GM18858 (cell line): Measurements from ENCODE around the gene TMEM87B.
"Not testable (repeated sequence)": the region's sequence is repeated elsewhere in the genome, so short reads cannot be mapped to it uniquely, and the experiment has no call there.

Experiments
- ATAC-seq: cut with Tn5 transposase; IDR thresholded peaks from one replicate; pipeline ENCODE4 v1.9.1; 2021; ENCODE audit not compliant: unreplicated experiment

Gene TMEM87B

GRCh38 chr2:112113354-112113753 is 58.3 kb downstream of the TMEM87B start:
- ATAC-seq: not testable (repeated sequence)

GRCh38 chr2:112118148-112118547 is 63.1 kb downstream of the TMEM87B start:
- ATAC-seq: no peak

- no peak for ATAC-seq
These were observed 66.7 kb downstream of the TMEM87B start for GRCh38 chr2:112121682-112122254.

GRCh38 chr2:112129060-112129459 is 74.0 kb downstream of the TMEM87B start:
- ATAC-seq: no peak

GRCh38 chr2:112133344-112133743 is 78.3 kb downstream of the TMEM87B start:
- ATAC-seq: no peak

GRCh38 chr2:112134120-112134519 is 79.1 kb downstream of the TMEM87B start:
- ATAC-seq: no peak

DNA sequence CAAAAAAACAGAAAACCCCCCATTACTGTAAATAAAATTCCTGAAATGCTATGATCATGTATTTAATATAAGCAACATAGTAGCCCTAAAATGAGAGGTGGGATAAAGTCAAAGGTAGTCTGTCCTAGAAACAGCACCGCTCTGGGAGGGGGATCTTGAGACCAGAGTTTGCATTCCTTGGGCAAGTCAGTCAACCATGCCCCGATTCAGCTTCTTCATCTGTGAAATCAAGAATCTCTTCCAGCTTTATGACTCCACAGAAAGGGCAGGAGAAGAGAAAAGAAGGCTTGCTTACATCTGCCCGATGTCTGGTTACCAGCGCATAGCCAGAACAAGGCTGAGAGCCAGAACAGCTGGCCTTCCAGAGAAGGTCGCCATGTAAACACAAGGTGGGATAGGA is 81.0 kb downstream of the TMEM87B start:
- ATAC-seq: no peak

DNA sequence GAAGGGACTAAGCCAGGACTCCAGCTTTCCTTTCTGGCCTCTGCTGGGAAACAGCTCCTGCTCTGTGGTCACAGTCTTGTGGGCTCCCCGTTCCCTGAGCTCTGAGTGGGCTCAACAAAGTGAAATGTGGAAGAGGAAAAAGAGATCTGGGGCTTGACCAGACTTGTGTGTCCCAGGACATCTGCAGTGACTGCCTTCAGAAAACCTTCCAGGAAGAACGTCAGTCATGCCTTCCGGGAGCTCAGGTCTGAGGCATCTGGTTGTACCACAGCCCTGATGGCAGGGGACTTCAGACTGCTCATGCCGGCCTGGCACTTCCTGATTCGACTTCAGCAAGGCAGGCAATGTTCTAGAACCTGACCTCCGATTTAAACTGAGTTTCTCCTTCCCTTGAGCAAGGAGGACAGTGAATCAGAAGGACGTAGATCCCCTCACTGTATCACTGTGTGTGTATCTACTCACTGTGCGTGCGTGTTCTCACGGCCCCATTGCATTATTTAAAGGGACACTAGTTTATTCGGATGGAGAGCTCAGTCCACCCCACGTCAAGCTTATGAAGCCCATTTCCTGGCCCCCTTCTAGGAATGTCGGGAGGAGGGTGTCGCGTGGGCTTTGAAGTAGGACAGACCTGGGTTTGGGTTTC is 82.6 kb downstream of the TMEM87B start:
- no peak for ATAC-seq

DNA sequence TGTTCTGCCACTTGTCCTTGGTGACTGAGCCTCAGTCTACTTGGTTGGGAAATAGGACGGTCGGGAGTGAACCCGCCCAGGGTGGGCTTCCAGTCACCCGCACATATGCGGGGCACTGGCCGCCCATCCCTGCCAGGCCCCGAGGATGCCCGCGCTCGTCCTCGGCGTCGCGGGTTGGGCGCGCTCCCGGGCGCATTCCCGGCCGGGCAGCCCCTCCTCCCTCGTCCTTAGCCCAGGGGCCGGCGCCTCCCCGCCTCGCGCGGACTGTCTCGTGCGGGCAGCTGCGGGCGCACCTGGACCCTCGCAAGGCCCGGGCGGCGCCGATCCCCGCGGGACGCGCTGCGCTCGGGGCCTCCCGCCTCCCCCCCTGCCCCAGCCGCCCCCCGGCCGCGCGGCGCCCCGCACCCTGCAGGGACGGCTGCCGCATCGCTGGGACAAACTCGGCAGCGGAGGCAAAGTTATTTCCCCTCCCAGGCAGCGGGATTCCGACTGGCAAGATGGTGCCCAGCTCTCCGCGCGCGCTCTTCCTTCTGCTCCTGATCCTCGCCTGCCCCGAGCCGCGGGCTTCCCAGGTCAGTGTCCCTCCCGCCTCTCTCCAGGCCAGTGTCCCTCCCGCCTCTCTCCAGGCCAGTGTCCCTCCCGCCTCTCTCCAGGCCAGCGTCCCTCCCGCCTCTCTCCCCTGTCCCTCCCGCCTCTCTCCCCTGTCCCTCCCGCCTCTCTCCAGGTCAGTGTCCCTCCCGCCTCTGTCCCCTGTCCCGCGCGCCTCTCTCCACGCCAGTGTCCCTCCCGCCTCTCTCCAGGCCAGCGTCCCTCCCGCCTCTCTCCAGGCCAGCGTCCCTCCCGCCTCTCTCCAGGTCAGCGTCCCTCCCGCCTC is 83.3 kb downstream of the TMEM87B start, which contains the start of gene FBLN7:
FBLN7 (plus strand) TSS at position 227 of the 874 bp plus-strand sequence; CDS start at position 498, 271 bp downstream.
- no peak for ATAC-seq

DNA sequence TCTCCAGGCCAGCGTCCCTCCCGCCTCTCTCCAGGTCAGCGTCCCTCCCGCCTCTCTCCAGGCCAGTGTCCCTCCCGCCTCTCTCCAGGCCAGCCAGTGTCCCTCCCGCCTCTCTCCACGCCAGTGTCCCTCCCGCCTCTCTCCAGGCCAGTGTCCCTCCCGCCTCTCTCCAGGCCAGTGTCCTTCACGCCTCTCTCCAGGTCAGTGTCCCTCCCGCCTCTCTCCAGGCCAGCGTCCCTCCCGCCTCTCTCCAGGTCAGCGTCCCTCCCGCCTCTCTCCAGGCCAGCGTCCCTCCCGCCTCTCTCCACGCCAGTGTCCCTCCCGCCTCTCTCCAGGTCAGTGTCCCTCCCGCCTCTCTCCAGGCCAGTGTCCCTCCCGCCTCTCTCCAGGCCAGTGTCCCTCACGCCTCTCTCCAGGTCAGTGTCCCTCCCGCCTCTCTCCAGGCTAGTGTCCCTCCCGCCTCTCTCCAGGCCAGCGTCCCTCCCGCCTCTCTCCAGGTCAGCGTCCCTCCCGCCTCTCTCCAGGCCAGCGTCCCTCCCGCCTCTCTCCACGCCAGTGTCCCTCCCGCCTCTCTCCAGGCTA is 84.1 kb downstream of the TMEM87B start:
- not testable (repeated sequence) for ATAC-seq

- not testable (repeated sequence) for ATAC-seq
These were observed 84.7 kb downstream of the TMEM87B start for GRCh38 chr2:112139661-112140204.

DNA sequence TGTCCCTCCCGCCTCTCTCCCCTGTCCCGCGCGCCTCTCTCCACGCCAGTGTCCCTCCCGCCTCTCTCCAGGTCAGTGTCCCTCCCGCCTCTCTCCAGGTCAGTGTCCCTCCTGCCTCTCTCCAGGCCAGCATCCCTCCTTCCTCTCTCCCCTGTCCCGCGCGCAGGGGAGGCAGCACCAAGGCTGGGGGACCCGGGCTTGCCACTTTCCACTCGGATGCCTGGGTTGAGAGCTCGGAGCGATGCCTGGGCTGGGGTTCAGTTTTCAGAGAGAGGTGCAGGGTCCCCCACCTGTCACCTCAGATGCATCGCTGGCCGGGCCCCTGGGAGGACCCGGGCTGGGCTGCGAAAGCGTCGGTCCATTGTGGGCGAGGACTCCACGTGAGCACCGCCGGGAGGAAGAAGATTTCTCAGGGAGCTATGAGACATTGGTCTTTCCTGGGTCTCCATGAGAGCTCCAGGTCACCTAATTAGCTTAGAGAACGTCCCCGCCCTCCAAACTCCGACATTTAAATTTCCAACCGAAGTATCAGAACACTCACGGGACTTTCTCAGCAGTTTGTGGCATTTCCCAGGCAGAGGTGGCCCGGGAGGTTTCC is 85.2 kb downstream of the TMEM87B start:
- ATAC-seq: no peak

DNA sequence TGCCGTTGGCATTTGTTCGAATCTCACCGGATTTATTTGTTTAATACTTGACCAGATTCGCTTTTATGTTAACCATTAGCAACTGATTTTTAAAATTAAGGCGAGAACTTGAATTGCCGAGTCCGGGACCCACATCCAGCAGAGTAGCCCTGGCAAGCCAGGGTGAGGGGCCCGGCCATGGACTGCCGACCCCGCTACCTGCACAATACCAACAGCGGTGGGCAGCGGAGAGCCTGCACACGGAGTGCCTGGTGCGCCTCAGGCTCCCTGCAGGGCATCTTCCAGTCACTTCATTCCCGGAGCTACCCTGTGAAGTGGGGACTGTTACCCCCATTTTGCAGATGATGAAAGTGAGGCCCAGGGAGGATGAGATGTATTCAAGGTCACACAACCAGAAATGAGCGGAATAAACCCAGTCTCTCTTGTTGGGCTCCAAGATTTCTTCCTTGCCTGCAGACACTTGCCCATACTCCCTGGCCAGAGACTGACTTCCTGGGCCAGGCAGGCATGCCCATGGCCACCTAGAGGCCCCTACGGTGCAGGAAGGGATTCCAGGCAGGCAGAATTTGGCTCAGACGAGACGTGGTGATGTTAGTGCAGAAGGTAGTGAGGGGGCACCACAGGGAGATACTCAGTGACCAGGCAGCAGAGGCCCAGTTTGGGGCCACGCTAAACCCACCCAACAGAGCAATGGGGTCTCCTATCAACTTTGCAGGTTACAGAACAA is 86.0 kb downstream of the TMEM87B start:
- no peak for ATAC-seq

DNA sequence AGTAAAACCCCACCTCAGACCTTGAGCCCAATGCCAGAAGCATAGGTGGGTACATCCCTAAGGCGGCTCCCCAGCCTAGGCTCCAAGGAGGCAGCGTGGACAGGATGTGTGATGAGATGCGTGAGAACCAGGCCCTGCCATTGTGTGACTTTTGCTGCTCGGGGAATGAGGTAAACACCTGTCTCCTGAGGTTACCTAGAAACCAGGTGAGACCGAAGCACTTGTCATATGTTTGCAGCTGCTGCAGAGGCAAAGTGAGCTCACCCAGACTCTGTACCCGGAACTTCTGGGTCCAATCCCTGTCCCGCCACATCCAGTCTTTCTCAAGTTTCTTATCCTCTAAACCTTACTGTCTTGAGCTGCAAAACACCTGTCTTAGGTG is 86.5 kb downstream of the TMEM87B start:
- no peak for ATAC-seq

- ATAC-seq: no peak
These were observed 87.5 kb downstream of the TMEM87B start for GRCh38 chr2:112142525-112143078.

- ATAC-seq: no peak
These were observed 88.1 kb downstream of the TMEM87B start for GRCh38 chr2:112143150-112143549.

- no peak for ATAC-seq
These were observed 89.9 kb downstream of the TMEM87B start for GRCh38 chr2:112144966-112145365.

GRCh38 chr2:112147382-112148168 is 92.5 kb downstream of the TMEM87B start:
- ATAC-seq: no peak

GRCh38 chr2:112148477-112148876 is 93.4 kb downstream of the TMEM87B start:
- ATAC-seq: no peak
